GM19395 (cell line): ENCODE measurements around the gene IL23A.
"Not testable (repeated sequence)": the region's sequence is repeated elsewhere in the genome, so short reads cannot be mapped to it uniquely, and the experiment has no call there.

Experiments used
- ATAC-seq: cut with Tn5 transposase; IDR thresholded peaks from one replicate; pipeline ENCODE4 v1.9.1; 2021; ENCODE audit warnings: mild to moderate bottlenecking, moderate library complexity; ENCODE audit not compliant: unreplicated experiment

IL23A gene, protein sequence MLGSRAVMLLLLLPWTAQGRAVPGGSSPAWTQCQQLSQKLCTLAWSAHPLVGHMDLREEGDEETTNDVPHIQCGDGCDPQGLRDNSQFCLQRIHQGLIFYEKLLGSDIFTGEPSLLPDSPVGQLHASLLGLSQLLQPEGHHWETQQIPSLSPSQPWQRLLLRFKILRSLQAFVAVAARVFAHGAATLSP

DNA sequence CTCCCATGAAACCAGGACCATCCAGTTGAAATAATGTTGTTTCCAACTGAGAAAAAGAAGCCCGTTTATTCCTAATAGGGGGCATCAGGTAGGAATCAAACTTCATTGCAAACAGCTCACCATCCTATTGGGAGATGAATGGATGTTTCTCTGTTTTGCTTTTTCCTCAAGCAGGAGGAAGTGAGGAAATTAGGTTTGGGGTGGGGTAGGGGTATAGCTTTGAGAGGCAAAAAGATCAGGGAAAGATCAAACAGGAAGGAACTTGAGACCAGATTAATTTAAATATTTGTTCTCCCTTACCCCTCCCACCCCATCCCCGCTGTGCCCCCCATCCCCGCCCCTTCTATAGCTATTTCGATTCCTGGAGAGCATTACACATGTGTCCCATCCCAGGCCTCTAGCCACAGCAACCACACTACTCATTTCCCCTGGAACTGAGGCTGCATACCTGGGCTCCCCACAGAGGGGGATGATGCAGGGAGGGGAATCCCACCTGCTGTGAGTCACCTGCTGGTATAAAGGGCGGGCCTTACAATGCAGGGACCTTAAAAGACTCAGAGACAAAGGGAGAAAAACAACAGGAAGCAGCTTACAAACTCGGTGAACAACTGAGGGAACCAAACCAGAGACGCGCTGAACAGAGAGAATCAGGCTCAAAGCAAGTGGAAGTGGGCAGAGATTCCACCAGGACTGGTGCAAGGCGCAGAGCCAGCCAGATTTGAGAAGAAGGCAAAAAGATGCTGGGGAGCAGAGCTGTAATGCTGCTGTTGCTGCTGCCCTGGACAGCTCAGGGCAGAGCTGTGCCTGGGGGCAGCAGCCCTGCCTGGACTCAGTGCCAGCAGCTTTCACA, at the start of gene IL23A:
TSS of gene IL23A (plus strand) at position 577 of the 850 bp plus-strand sequence. CDS start at position 738, 161 bp downstream.
- ATAC-seq, result no peak

- ATAC-seq, result no peak
Observed at GRCh38 chr12:56293795-56294194, 44.9 kb upstream of the IL23A start.

GRCh38 chr12:56296295-56296694, 42.4 kb upstream of the IL23A start:
- ATAC-seq, result no peak

DNA sequence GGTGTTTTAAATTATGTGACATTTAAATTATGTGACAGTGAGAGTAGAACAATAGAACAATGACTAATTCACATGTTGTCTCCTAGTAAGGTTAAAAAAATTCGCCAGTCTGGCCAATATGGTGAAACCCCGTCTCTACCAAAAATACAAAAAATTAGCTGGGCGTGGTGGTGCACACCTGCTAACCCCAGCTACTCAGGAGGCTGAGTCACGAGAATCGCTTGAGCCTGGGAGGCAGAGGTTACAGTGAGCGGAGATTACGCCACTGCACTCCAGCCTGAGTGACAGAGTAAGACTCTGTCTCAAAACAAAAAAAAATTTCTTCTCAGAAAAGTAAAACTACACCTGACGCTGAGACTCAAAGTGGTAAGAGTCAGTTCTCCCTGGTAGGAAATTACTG, 41.3 kb upstream of the IL23A start:
- ATAC-seq, result no peak

- ATAC-seq, result no peak
Observed at GRCh38 chr12:56298828-56299227, 39.9 kb upstream of the IL23A start.

DNA sequence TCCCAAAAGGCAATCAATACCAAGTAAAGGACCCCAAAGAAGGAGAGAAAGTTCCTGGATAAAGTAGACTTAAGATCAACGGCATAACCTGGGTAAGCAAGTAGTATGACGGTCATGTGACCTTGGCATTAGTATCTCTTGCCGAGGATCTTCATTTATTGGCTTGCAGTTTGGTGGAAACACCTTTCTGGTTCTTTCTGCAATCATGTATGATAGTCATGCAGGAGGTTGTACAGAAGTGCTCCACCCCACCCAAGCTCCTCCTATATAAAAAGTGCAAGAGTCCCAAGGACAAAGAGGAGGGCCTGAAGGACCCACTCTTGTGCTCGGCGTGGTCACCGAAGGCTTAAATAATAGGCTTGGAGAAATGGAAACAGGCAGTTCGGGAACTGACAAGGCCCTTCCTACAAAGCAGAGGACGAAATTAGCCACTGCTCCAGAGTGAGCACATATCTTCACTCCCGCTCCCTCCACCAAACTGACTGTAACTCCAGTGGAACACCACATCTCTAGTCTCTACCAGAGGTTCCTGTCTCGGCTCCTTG, 39.3 kb upstream of the IL23A start:
- no peak for ATAC-seq

GRCh38 chr12:56299853-56300643, 38.6 kb upstream of the IL23A start, which contains the start of gene CS:
CS (minus strand) TSS chr12:56300330; CDS start chr12:56300201, 129 bp downstream.
- peak; percentile 94 for ATAC-seq

GRCh38 chr12:56300644-56301464, 37.8 kb upstream of the IL23A start:
- ATAC-seq, result no peak

DNA sequence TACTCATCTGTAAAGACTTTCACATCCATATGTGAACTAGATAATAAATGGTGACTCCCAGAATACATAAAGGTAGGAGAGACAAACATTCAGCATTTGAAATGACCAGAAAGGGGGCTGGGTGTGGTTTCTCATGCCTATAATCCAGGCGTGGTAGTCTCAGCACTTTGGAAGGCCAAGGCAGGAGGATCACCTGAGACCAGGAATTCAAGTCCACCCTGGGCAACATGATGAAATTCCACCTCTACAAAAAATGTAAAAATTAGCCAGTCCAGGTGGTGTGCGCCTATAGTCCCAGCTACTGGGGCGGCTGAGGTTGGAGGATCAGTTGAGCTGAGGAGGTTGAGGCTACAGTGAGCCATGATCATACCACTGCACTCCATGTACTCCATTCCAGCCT, 34.4 kb upstream of the IL23A start:
- no peak for ATAC-seq

- ATAC-seq, result no peak
Observed at GRCh38 chr12:56304872-56305590, 33.7 kb upstream of the IL23A start.

GRCh38 chr12:56307221-56307965, 31.3 kb upstream of the IL23A start:
- no peak for ATAC-seq

DNA sequence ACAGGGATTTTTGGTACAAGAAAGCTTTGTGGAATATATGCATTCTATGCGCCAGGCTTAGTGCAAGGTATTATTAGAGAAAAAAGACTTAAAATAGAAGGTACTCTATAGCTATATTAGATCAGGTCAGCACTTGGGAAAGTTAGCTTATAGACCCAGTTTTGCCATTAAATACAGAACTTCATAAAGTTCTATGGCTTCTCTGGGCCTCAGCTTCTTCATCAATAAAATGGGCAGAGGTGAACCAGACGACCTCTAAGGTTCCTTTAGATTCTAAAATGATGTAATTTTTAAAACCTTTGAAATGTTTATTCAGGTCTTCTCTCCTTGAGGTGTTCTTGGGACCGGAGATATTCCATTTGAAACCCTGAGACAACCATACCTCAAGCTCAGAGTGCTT, 30.0 kb upstream of the IL23A start:
- no peak for ATAC-seq

- no peak for ATAC-seq
Observed at GRCh38 chr12:56311003-56311402, 27.7 kb upstream of the IL23A start.

DNA sequence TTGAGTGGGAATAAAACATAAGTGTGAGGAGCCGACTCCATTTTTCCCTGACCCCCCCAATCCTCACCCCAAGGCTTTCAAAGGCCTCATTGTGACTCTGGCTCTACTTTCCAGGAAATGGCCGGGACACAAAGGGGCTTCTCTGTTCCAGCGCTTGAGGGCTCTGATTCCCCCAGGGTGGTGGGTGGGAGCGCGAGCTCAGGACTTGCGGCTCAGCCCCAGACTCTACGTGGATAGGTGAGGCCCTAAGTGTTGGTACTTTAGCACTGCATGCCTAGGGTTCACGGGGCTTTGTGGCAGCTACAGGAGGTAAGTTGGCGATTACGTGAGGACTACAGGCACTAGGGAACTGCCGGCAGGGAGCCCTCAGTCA, 23.4 kb upstream of the IL23A start:
- ATAC-seq, result no peak

GRCh38 chr12:56315622-56316473, 22.8 kb upstream of the IL23A start, which contains the start of gene CNPY2:
CNPY2 (minus strand) TSS chr12:56315988; CDS start chr12:56315217, 771 bp downstream.
- peak; percentile 96 for ATAC-seq

DNA sequence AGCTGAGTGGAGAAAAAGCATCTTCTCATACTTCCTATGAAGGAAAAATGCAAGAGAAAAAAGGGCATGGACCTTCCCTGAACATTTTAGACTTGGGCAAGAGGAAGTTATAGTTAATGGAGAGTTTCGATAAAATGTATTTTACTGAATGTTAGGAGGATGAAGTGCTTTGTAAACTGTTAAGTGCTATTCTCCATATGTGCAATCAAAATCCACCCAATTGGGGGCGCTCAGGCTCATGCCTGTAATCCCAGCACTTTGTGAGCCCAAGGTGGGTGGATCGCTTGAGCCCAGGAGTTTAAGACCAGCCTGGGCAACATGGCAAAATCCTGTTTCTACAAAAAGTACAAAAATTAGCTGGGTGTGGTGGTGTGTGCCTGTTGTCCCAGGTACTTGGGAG, 21.0 kb upstream of the IL23A start:
- no peak for ATAC-seq

GRCh38 chr12:56321027-56321426, 17.7 kb upstream of the IL23A start:
- ATAC-seq, result no peak

DNA sequence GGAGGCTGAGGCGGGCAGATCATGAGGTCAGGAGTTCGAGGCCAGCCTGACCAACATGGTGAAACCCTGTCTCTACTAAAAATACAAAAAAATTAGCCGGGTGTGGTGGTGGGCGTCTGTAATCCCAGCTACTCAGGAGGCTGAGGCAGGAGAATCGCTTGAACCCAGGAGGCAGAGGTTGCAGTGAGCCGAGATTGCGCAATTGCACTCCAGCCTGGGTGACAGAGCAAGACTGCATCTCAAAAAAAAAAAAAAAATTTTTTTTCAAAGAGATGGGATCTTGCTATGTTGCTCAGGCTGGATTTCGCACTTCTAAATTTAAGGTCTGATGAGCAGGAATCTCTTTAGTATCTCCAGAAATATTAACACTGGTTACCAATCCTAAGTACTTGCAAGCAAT, 17.1 kb upstream of the IL23A start:
- ATAC-seq, result not testable (repeated sequence)
